ENCODE results near the gene FTO. TPM values are rescaled to one million over a fixed set of nuclear protein-coding genes. Genes with fewer than 3 reads are reported as not detected.

The FTO gene
- total RNA-seq, 4 donors from 2014 or later, result 29.0 to 64.1 (median 48.1) TPM

DNA sequence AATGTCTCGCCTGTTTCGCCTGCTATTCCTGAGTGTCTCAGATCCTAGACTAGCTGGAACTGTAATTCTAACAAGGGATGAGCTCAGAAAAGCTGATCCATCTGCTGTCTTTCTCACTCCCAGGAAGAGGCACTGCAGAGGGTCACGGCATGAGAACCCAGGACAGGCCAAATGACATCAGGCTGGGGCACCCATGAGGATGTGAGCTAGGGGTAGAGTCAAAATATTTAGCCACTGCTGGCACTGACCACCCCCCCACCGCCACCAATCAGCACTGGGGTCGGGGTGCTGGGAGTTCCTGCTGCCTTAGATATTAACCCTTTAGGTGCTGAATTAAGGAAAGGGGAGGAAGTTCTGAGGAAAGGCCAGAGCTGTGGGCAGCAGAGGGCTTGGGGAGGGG, 470.2 kb downstream of the FTO start:
- TF ChIP-seq POLR2A (IDR thresholded peaks at IDR 0.05), result no peak
- TF ChIP-seq, protein P1, sequence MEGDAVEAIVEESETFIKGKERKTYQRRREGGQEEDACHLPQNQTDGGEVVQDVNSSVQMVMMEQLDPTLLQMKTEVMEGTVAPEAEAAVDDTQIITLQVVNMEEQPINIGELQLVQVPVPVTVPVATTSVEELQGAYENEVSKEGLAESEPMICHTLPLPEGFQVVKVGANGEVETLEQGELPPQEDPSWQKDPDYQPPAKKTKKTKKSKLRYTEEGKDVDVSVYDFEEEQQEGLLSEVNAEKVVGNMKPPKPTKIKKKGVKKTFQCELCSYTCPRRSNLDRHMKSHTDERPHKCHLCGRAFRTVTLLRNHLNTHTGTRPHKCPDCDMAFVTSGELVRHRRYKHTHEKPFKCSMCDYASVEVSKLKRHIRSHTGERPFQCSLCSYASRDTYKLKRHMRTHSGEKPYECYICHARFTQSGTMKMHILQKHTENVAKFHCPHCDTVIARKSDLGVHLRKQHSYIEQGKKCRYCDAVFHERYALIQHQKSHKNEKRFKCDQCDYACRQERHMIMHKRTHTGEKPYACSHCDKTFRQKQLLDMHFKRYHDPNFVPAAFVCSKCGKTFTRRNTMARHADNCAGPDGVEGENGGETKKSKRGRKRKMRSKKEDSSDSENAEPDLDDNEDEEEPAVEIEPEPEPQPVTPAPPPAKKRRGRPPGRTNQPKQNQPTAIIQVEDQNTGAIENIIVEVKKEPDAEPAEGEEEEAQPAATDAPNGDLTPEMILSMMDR (IDR thresholded peaks at IDR 0.05), result no peak
- DNase-seq, result no peak
- H3K27me3 ChIP-seq, result peaks cover 0 to 76% (median 0%) of the 10 kb centered on the region in 4 donors
- WGBS, 2 donors, result 56 to 100% methylated on average over 1 to 5 of the region's 5 CpGs
- no peak overlapping the region for H3K27ac ChIP-seq
- H3K4me3 ChIP-seq, result no peak overlapping the region
- H3K36me3 ChIP-seq, result no peaks in the 10 kb centered on the region
- H3K9me3 ChIP-seq, result no peaks in the 10 kb centered on the region
- peaks cover 0 to 27% (median 4%) of the 10 kb centered on the region in 3 donors for H3K4me1 ChIP-seq
- intact Hi-C loops (cut with DNase I), result no loop called here

DNA sequence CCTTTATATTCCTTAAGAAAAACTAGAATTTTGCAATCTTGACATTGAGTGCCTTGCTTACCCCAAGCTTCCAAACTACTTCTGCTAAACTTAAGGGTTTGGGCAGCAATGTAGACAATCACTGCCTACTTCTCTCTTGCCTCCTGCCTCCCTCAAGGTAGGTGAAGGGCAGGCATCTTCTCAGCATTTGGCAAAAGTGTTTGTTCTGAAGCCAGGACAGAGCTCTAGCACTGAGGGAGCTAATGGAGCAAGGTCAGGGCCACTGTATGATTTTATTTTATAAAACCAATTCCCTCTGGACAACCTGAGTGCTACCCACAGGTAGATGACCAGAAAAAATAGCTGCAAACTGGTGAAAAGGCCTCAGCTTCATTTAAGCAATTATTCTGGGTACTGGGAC, 470.8 kb downstream of the FTO start:
- H3K9me3 ChIP-seq, result no peaks in the 10 kb centered on the region

DNA sequence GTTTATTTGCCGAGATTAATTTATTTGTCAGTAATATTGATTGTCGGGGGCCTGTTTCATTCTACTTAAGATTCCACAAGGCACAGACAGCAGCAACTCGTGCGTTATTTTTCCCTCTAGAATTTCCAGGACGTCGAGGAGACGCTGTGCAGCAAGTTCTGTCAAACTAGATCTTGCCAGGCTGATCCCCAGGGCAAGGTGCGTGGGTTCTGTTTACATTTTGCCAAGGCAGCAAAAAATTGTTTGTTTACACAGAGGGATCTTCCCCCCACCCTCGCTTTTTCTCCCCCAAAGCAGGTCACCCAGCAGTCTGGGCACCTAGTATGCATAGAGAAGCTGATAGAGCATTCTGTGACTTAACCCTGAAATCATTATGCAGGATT, 471.2 kb downstream of the FTO start:
- peaks cover 0 to 27% (median 4%) of the 10 kb centered on the region in 3 donors for H3K4me1 ChIP-seq
- no peak overlapping the region for H3K27ac ChIP-seq
- TF ChIP-seq, protein P1 (IDR thresholded peaks at IDR 0.05), result no peak
- TF ChIP-seq POLR2A (IDR thresholded peaks at IDR 0.05), result no peak
- 36 to 56% methylated on average over 9 of the region's 9 CpGs for WGBS, 2 donors
- H3K9me3 ChIP-seq, result no peaks in the 10 kb centered on the region
- peak overlapping the region in 1 of 4 donors; percentile 3 for H3K4me3 ChIP-seq
- intact Hi-C loops (cut with DNase I), result no loop called here
- H3K36me3 ChIP-seq, result no peaks in the 10 kb centered on the region
- DNase-seq, result no peak
- peaks cover 0 to 73% (median 0%) of the 10 kb centered on the region in 4 donors for H3K27me3 ChIP-seq

More for the DNA sequence above, 470.8 kb downstream of the FTO start:
- no peak for DNase-seq
- Histone ChIP-seq H3K27me3 (peaks cover 0 to 76% (median 0%) of the 10 kb centered on the region in 4 donors), H3K4me1 (peaks cover 0 to 27% (median 4%) of the 10 kb centered on the region in 3 donors), H3K4me3 (no peak overlapping the region), H3K36me3 (no peaks in the 10 kb centered on the region), H3K27ac (no peak overlapping the region)
- TF ChIP-seq POLR2A (IDR thresholded peaks at IDR 0.05), result no peak
- TF ChIP-seq, protein P1 (IDR thresholded peaks at IDR 0.05), result no peak
- intact Hi-C loops (cut with DNase I), result no loop called here

DNA sequence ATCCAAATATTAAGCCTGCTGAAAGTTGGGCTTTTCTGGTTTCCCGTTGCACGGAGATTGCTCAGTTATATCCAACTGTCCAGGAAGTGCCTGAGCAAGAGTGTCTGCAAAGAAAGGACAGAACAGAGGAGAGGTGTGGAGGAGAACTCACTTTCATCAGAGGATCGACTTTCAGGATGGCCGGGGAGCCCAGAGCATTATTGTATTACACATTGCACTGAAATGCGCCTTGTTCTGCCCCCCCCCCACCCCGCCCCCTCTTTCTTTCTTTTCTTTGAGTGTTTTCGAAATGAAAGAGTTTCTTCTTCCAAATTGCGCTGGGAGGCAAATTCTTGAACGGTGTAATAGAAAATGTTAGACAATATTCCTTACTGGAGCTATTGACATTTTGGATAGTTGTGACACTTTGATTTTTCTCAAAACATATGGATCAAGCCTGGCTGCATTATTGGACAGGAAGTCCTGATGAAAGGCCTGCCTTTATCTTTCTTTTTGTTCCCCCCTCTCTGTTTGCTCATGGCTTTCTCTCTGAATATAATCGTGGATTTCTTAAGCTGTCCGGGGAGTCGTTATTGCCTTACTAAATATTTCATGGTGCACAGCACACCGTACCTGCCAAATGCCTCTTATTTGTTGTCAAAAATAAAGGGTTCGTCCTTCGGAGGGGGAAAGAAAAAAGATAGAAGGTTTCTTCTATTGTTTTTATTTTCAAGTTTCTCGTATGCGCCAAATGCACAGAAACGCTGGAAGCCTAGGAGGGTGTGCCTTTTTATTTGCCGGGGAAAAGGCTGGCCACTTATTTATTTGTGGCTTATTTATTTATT, 471.8 kb downstream of the FTO start:
- Histone ChIP-seq H3K36me3 (no peaks in the 10 kb centered on the region), H3K9me3 (no peaks in the 10 kb centered on the region), H3K27me3 (peaks cover 0 to 71% (median 0%) of the 10 kb centered on the region in 4 donors), H3K27ac (no peak overlapping the region), H3K4me3 (peak overlapping the region in 1 of 4 donors; percentile 3), H3K4me1 (peaks cover 0 to 27% (median 4%) of the 10 kb centered on the region in 3 donors)
- intact Hi-C loops (cut with DNase I), result no loop called here
- WGBS, 2 donors, result 33 to 49% methylated on average over 19 of the region's 19 CpGs
- TF ChIP-seq POLR2A (IDR thresholded peaks at IDR 0.05), result no peak
- TF ChIP-seq, protein P1 (IDR thresholded peaks at IDR 0.05), result no peak
- no peak for DNase-seq

DNA sequence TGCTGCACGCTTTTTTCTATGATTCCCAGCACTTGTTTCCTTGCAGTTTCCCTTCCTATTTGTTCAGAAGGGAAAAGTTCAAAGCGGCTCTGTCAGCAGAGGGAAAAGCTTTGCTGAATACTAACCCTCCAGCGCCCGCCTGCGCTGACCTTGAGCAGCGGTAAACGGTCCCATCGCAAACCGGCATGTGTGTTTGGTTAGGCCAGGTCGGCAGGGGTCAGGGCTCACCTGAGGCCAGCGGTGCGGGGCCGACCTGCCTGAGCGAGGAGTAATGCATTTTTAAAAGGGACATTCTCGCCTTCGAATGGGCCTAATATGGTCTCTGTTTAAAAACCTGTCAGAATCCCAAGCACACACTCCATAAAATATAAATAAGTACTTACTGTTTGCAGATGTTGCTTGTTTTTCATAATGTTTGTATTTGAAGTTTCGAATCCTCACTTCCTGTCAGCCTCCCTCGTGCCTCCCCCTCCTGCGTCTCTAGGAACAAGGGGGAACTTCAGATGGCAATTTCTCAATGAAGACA, 472.5 kb downstream of the FTO start:
- Histone ChIP-seq H3K9me3 (no peaks in the 10 kb centered on the region), H3K27ac (no peak overlapping the region), H3K4me1 (peaks cover 0 to 27% (median 4%) of the 10 kb centered on the region in 3 donors), H3K36me3 (no peaks in the 10 kb centered on the region), H3K4me3 (peak overlapping the region in 1 of 4 donors; percentile 3), H3K27me3 (peaks cover 0 to 64% (median 0%) of the 10 kb centered on the region in 4 donors)
- DNase-seq, result no peak
- TF ChIP-seq POLR2A (IDR thresholded peaks at IDR 0.05), result no peak
- TF ChIP-seq, protein P1 (IDR thresholded peaks at IDR 0.05), result no peak
- 45 to 61% methylated on average over 16 to 19 of the region's 19 CpGs for WGBS, 2 donors
- intact Hi-C loops (cut with DNase I), result no loop called here

All from esophagus squamous epithelium (tissue), 5 donors.